HG02588 (cell line): ENCODE results near the gene FITM2.
A peak's percentile ranks its signal among the peaks of the same experiment; 100 is the strongest.
"Not testable (repeated sequence)": the region's sequence is repeated elsewhere in the genome, so short reads cannot be mapped to it uniquely, and the experiment has no call there.

ENCODE experiments used
- ATAC-seq: cut with Tn5 transposase; IDR thresholded peaks from one replicate; pipeline ENCODE4 v1.9.1; 2021; ENCODE audit warnings: mild to moderate bottlenecking, moderate library complexity; ENCODE audit not compliant: unreplicated experiment

Gene FITM2

GRCh38 chr20:44310664-44311639 is at the start of gene FITM2:
Gene FITM2 (minus strand): TSS chr20:44311202. CDS start chr20:44311148, 54 bp downstream.
- peak; percentile 93 for ATAC-seq

- ATAC-seq: no peak
These were observed 49.2 kb upstream of the FITM2 start for GRCh38 chr20:44360221-44360620.

GRCh38 chr20:44358776-44359175 is 47.8 kb upstream of the FITM2 start:
- ATAC-seq: no peak

- no peak for ATAC-seq
These were observed 46.6 kb upstream of the FITM2 start for GRCh38 chr20:44357555-44358125.

GRCh38 chr20:44357020-44357419 is 46.0 kb upstream of the FITM2 start:
- ATAC-seq: no peak

GRCh38 chr20:44356353-44356723 is 45.3 kb upstream of the FITM2 start:
- no peak for ATAC-seq

- no peak for ATAC-seq
These were observed 44.7 kb upstream of the FITM2 start, which contains the start of gene HNF4A for GRCh38 chr20:44355498-44356352. Gene HNF4A (plus strand): TSS chr20:44355699. CDS start chr20:44355805, 106 bp downstream.

- ATAC-seq: no peak
These were observed 44.0 kb upstream of the FITM2 start for GRCh38 chr20:44354979-44355497.

GRCh38 chr20:44350567-44350966 is 39.6 kb upstream of the FITM2 start:
- ATAC-seq: no peak

- ATAC-seq: no peak
These were observed 38.3 kb upstream of the FITM2 start for GRCh38 chr20:44349349-44349748.

- no peak for ATAC-seq
These were observed 37.2 kb upstream of the FITM2 start for GRCh38 chr20:44348168-44348659.

- not testable (repeated sequence) for ATAC-seq
These were observed 34.9 kb upstream of the FITM2 start for GRCh38 chr20:44345941-44346340.

- ATAC-seq: no peak
These were observed 34.1 kb upstream of the FITM2 start for GRCh38 chr20:44345147-44345546.

- ATAC-seq: no peak
These were observed 33.7 kb upstream of the FITM2 start for GRCh38 chr20:44344723-44345122.

GRCh38 chr20:44343162-44343675 is 32.2 kb upstream of the FITM2 start:
- ATAC-seq: no peak

- ATAC-seq: no peak
These were observed 31.2 kb upstream of the FITM2 start for GRCh38 chr20:44342248-44342647.

GRCh38 chr20:44336725-44337380 is 25.9 kb upstream of the FITM2 start, which contains the start of gene R3HDML:
Gene R3HDML (plus strand): TSS chr20:44337043. CDS start chr20:44337158, 115 bp downstream.
- no peak for ATAC-seq

- ATAC-seq: no peak
These were observed 25.1 kb upstream of the FITM2 start for GRCh38 chr20:44336086-44336485.

GRCh38 chr20:44335675-44336074 is 24.7 kb upstream of the FITM2 start:
- ATAC-seq: no peak

GRCh38 chr20:44334709-44335108 is 23.7 kb upstream of the FITM2 start:
- no peak for ATAC-seq
